Measurements from ENCODE around the gene CHL1. TPM values are rescaled to one million over a fixed set of nuclear protein-coding genes. Genes with fewer than 3 reads are reported as not detected.

Gene CHL1
- polyA plus RNA-seq, 3 donors, result 11.9 to 20.4 (median 13.1) TPM

- DNase-seq (ENCODE audit: low read depth in 3 of 3, low spot score in 2 of 3), result no peak
Measured at GRCh38 chr3:380801-381200, 184.2 kb downstream of the CHL1 start.

- DNase-seq (ENCODE audit: low read depth in 3 of 3, low spot score in 2 of 3), result no peak
Measured at GRCh38 chr3:385151-385550, 188.6 kb downstream of the CHL1 start.

- no peak for DNase-seq (ENCODE audit: low read depth in 3 of 3, low spot score in 2 of 3)
Measured at GRCh38 chr3:394775-395174, 198.2 kb downstream of the CHL1 start.

- no peak for DNase-seq (ENCODE audit: low read depth in 3 of 3, low spot score in 2 of 3)
Measured at GRCh38 chr3:396293-396692, 199.7 kb downstream of the CHL1 start.

- no peak for DNase-seq (ENCODE audit: low read depth in 3 of 3, low spot score in 2 of 3)
Measured at GRCh38 chr3:399647-400046, 203.1 kb downstream of the CHL1 start.

- no peak for DNase-seq (ENCODE audit: low read depth in 3 of 3, low spot score in 2 of 3)
Measured at GRCh38 chr3:403826-404225, 207.3 kb downstream of the CHL1 start.

GRCh38 chr3:409011-409410, 212.4 kb downstream of the CHL1 start:
- DNase-seq (ENCODE audit: low read depth in 3 of 3, low spot score in 2 of 3), result no peak

- no peak for DNase-seq (ENCODE audit: low read depth in 3 of 3, low spot score in 2 of 3)
Measured at GRCh38 chr3:411226-411625, 214.7 kb downstream of the CHL1 start.

- DNase-seq (ENCODE audit: low read depth in 3 of 3, low spot score in 2 of 3), result no peak
Measured at GRCh38 chr3:414063-414462, 217.5 kb downstream of the CHL1 start.

- no peak for DNase-seq (ENCODE audit: low read depth in 3 of 3, low spot score in 2 of 3)
Measured at GRCh38 chr3:418239-418929, 221.8 kb downstream of the CHL1 start.

- DNase-seq (ENCODE audit: low read depth in 3 of 3, low spot score in 2 of 3), result no peak
Measured at GRCh38 chr3:420584-420983, 224.0 kb downstream of the CHL1 start.

- no peak for DNase-seq (ENCODE audit: low read depth in 3 of 3, low spot score in 2 of 3)
Measured at GRCh38 chr3:425079-425478, 228.5 kb downstream of the CHL1 start.

- no peak for DNase-seq (ENCODE audit: low read depth in 3 of 3, low spot score in 2 of 3)
Measured at GRCh38 chr3:426072-426471, 229.5 kb downstream of the CHL1 start.

GRCh38 chr3:427128-427527, 230.6 kb downstream of the CHL1 start:
- DNase-seq (ENCODE audit: low read depth in 3 of 3, low spot score in 2 of 3), result no peak

- DNase-seq (ENCODE audit: low read depth in 3 of 3, low spot score in 2 of 3), result no peak
Measured at GRCh38 chr3:430186-430585, 233.6 kb downstream of the CHL1 start.

- DNase-seq (ENCODE audit: low read depth in 3 of 3, low spot score in 2 of 3), result no peak
Measured at GRCh38 chr3:435161-435560, 238.6 kb downstream of the CHL1 start.

- no peak for DNase-seq (ENCODE audit: low read depth in 3 of 3, low spot score in 2 of 3)
Measured at GRCh38 chr3:436053-436452, 239.5 kb downstream of the CHL1 start.

GRCh38 chr3:440826-441225, 244.3 kb downstream of the CHL1 start:
- no peak for DNase-seq (ENCODE audit: low read depth in 3 of 3, low spot score in 2 of 3)

GRCh38 chr3:445960-446359, 249.4 kb downstream of the CHL1 start:
- no peak for DNase-seq (ENCODE audit: low read depth in 3 of 3, low spot score in 2 of 3)

GRCh38 chr3:447671-448070, 251.1 kb downstream of the CHL1 start:
- DNase-seq (ENCODE audit: low read depth in 3 of 3, low spot score in 2 of 3), result no peak

GRCh38 chr3:449711-450110, 253.1 kb downstream of the CHL1 start:
- DNase-seq (ENCODE audit: low read depth in 3 of 3, low spot score in 2 of 3), result no peak

GRCh38 chr3:452221-452620, 255.7 kb downstream of the CHL1 start:
- no peak for DNase-seq (ENCODE audit: low read depth in 3 of 3, low spot score in 2 of 3)

GRCh38 chr3:453106-453505, 256.5 kb downstream of the CHL1 start:
- DNase-seq (ENCODE audit: low read depth in 3 of 3, low spot score in 2 of 3), result no peak

All from right renal cortex interstitium (tissue), 3 donors.